K562 (cell line): ENCODE data around the gene NALCN. TPM values are rescaled to one million over a fixed set of nuclear protein-coding genes. Genes with fewer than 3 reads are reported as not detected.

Experiments
- ATAC-seq: fragments of 200-7000 bp; cut with Tn5 transposase; 3 replicates; pipeline ENCODE4 v1.9.1; 2020; ENCODE audit warnings: moderate library complexity
- BruUV-seq: library from RNA; stranded (reverse); fragments of 400-500 nt; replicated peaks from 2 replicates; lab custom pipeline; 2021; lab: Mats Ljungman, UMichigan
- CTCF ChIA-PET: fragments of 300-600 bp; formaldehyde crosslinking; extraction: SDS; loops from one replicate; lab custom pipeline; 2021; ENCODE audit warnings: low intra/inter-chr PET ratio; lab: Yijun Ruan, JAX
- POLR2A ChIA-PET: fragments of 300-600, 350-650 bp; sonication (Branson Sonifier 250); formaldehyde crosslinking; extraction: SDS; loops from one replicate; lab custom pipeline; 2021; ENCODE audit warnings: antibody characterized with exemption, inconsistent platforms; lab: Yijun Ruan, JAX
- DNase-seq, 4 experiments: peaks; one replicate each; pipeline versions ENCODE4 v3.0.0 to v3.0.0-alpha.2; 2011 to 2018; ENCODE audit warnings: low spot score in 3 of 4, mixed read lengths in 3 of 4; ENCODE audit errors: extremely low read depth in 1 of 4
- FAIRE-seq: peaks from 2 replicates; lab custom pipeline; 2011; peaks lifted over from hg19 to GRCh38; lab: Jason Lieb, UNC
- H2AFZ ChIP-seq: 2 replicates; pipeline ENCODE4 v1.6.0; 2011; ENCODE audit warnings: low read depth, low read length, control low read depth, inconsistent platforms
- H3K27ac ChIP-seq: fragments of 200-600 bp; 3 replicates; pipeline ENCODE4 v1.8.0; 2011; ENCODE audit warnings: low read depth, mild to moderate bottlenecking, control low read depth, inconsistent platforms, low read length, moderate library complexity, mixed read lengths; ENCODE audit errors: extremely low read depth
- H3K27me3 ChIP-seq, 2 experiments: fragments of 300-600 bp in 1 of 2; 2 replicates in 1 of 2; 3 replicates in 1 of 2; pipeline versions ENCODE4 v1.6.0 to v1.8.0; 2011; ENCODE audit warnings: inconsistent platforms in 2 of 2, low read length in 2 of 2, mild to moderate bottlenecking in 1 of 2, mixed read lengths in 1 of 2, moderate library complexity in 1 of 2; ENCODE audit not compliant: control insufficient read depth in 2 of 2, insufficient read depth in 2 of 2
- H3K36me3 ChIP-seq: fragments of 300-600 bp; 3 replicates; pipeline ENCODE4 v1.8.0; 2011; ENCODE audit warnings: mild to moderate bottlenecking, low read length, inconsistent platforms; ENCODE audit not compliant: control insufficient read depth, insufficient read depth
- H3K4me1 ChIP-seq, 2 experiments: fragments of 200-600 bp in 1 of 2; replicated peaks in 1 of 2; 2 replicates in 1 of 2; 3 replicates in 1 of 2; pipeline versions ENCODE4 v1.5.1 to v1.8.0; 2011; ENCODE audit warnings: inconsistent platforms in 2 of 2, low read length in 2 of 2, mild to moderate bottlenecking in 1 of 2, mixed read lengths in 1 of 2, moderate library complexity in 1 of 2; ENCODE audit not compliant: control insufficient read depth in 2 of 2, insufficient read depth in 2 of 2
- H3K4me2 ChIP-seq: 2 replicates; pipeline ENCODE4 v1.6.1; 2011; ENCODE audit warnings: low read length, control low read depth, inconsistent platforms, mixed read lengths; ENCODE audit not compliant: insufficient read depth
- H3K4me3 ChIP-seq: fragments of 200-600 bp; sonication (generic), shearing (Covaris generic); 2 replicates; pipeline ENCODE4 v1.5.1; 2016; ENCODE audit warnings: control low read depth, inconsistent platforms
- H3K79me2 ChIP-seq: fragments of 200-600 bp; 3 replicates; pipeline ENCODE4 v1.8.0; 2011; ENCODE audit warnings: low read length, inconsistent platforms; ENCODE audit not compliant: control insufficient read depth, insufficient read depth
- H3K9ac ChIP-seq, 2 experiments: 2 replicates each; pipeline versions ENCODE4 v1.6.0 to v1.6.1; 2011; ENCODE audit warnings: low read depth in 2 of 2, low read length in 2 of 2, control low read depth in 1 of 2, inconsistent platforms in 1 of 2, mild to moderate bottlenecking in 1 of 2, mixed read lengths in 1 of 2; ENCODE audit not compliant: insufficient read depth in 1 of 2
- H3K9me1 ChIP-seq: one replicate; pipeline ENCODE4 v1.6.0; 2011; ENCODE audit warnings: inconsistent platforms, mild to moderate bottlenecking, low read length, moderate library complexity; ENCODE audit not compliant: control insufficient read depth, insufficient read depth
- H3K9me3 ChIP-seq: replicated peaks from 2 replicates; pipeline ENCODE4 v1.5.1; 2011; ENCODE audit warnings: low read depth, low read length, inconsistent platforms; ENCODE audit not compliant: control insufficient read depth, insufficient read depth
- H4K20me1 ChIP-seq: replicated peaks from 2 replicates; pipeline ENCODE4 v1.6.1; 2011; ENCODE audit warnings: low read length, inconsistent platforms, mixed read lengths; ENCODE audit not compliant: control insufficient read depth, insufficient read depth
- CREM ChIP-seq: IDR thresholded peaks from 2 replicates; pipeline ENCODE4 v1.6.1; 2014; ENCODE audit warnings: antibody characterized with exemption, low read depth
- LCOR ChIP-seq: sonication (generic); formaldehyde crosslinking; IDR thresholded peaks from 2 replicates; pipeline ENCODE4 v1.8.0; 2022; ENCODE audit warnings: mild to moderate bottlenecking, missing genetic modification reagents
- MAZ ChIP-seq, 2 experiments: fragments of 450-650 bp in 1 of 2; sonication (generic) in 1 of 2; formaldehyde crosslinking; IDR thresholded peaks in 1 of 2; conservative IDR thresholded peaks in 1 of 2; 2 replicates each; pipeline versions ENCODE4 v1.4.0 to v1.5.0; 2020; ENCODE audit warnings: mild to moderate bottlenecking in 1 of 2, missing genetic modification reagents in 1 of 2
- MED1 ChIP-seq: sonication (generic); formaldehyde crosslinking; IDR thresholded peaks from 2 replicates; pipeline ENCODE4 v1.8.1; 2023; ENCODE audit warnings: missing genetic modification reagents, borderline replicate concordance
- PTRF ChIP-seq: fragments of 450-650 bp; IDR thresholded peaks from 2 replicates; pipeline ENCODE4 v1.6.1; 2016; ENCODE audit warnings: mild to moderate bottlenecking, missing genetic modification characterization, missing compliant biosample characterization
- RBBP5 ChIP-seq: fragments of 200-600 bp; sonication (generic); IDR thresholded peaks from 2 replicates; pipeline ENCODE4 v1.6.1; 2012; ENCODE audit warnings: borderline replicate concordance, mild to moderate bottlenecking, low read length, control low read depth, inconsistent platforms; ENCODE audit not compliant: insufficient read depth, poor library complexity, severe bottlenecking
- TAF9B ChIP-seq: fragments of 450-650 bp; IDR thresholded peaks from 2 replicates; pipeline ENCODE4 v1.6.1; 2018; ENCODE audit warnings: mild to moderate bottlenecking; ENCODE audit not compliant: partially characterized antibody
- TFAM ChIP-seq: fragments of 250-450 bp; sonication (Bioruptor Pico); conservative IDR thresholded peaks from 2 replicates; pipeline ENCODE4 v1.5.0; 2021; ENCODE audit warnings: mild to moderate bottlenecking, moderate library complexity
- ZKSCAN8 ChIP-seq: fragments of 200-800 bp; sonication (Bioruptor generic); IDR thresholded peaks from 2 replicates; pipeline ENCODE4 v1.6.1; 2016; ENCODE audit warnings: missing genetic modification characterization, missing compliant biosample characterization
- ZNF23 ChIP-seq: fragments of 250-450 bp; sonication (Bioruptor Pico); IDR thresholded peaks from 2 replicates; pipeline ENCODE4 v1.4.0; 2020; ENCODE audit warnings: mild to moderate bottlenecking
- ZNF316 ChIP-seq: fragments of 450-650 bp; IDR thresholded peaks from 2 replicates; pipeline ENCODE4 v1.6.1; 2016
- WGBS: fragments of 100-300 bp; shearing (Covaris generic); methylation state at CpG from one replicate; pipeline ENCODE4 v1.1.6; 2016; ENCODE audit warnings: low coverage, mixed read lengths; ENCODE audit not compliant: insufficient coverage; ENCODE audit errors: missing lambda C conversion rate; 5-methylcytosine and 5-hydroxymethylcytosine counted together
- in situ Hi-C: fragments of 300-500 bp; cut with MboI; formaldehyde crosslinking; loops from 4 replicates; pipeline ENCODE4 v1.15.0; 2018; ENCODE audit warnings: inconsistent platforms, mixed read lengths
- intact Hi-C: fragments of 100-400 bp; cut with micrococcal nuclease; formaldehyde crosslinking; loops from 2 replicates; pipeline ENCODE4 v1.14.2; 2022
- polyA plus RNA-seq, 8 experiments: library from polyadenylated mRNA; depleted of rRNA in 4 of 8; stranded (reverse) in 5 of 8; unstranded in 3 of 8; fragments of >200 nt; fragmentation: Nextera tagmentation in 2 of 8; fragmentation: Illumina TruSeq in 1 of 8; extraction: Ambion mirVana in 2 of 8; extraction: Trizol in 1 of 8; gene quantifications; 2 replicates each; pipeline versions ENCODE4 v1.2.1 to v1.2.3, GENCODE V29; 2011 to 2014; ENCODE audit warnings: inconsistent platforms in 1 of 8, missing spikeins in 1 of 8
- total RNA-seq, 7 experiments: library from RNA; depleted of rRNA in 6 of 7; stranded (reverse); fragments of >200 nt in 6 of 7; fragmentation: Illumina TruSeq in 2 of 7; extraction: Trizol in 2 of 7; gene quantifications; 2 replicates each; pipeline versions ENCODE4 v1.2.1 to v1.2.3, GENCODE V29; 2011 to 2021; ENCODE audit warnings: low replicate concordance in 1 of 7
- TF ChIP-seq, protein P1 (sequence below): fragments of 150-350 bp; IDR thresholded peaks from 2 replicates; pipeline ENCODE4 v1.6.1; 2014; ENCODE audit warnings: low read depth, mild to moderate bottlenecking, low read length, borderline replicate concordance

Gene NALCN
- total and polyA plus RNA-seq, 9 of the 15 experiments (the other 6 are each of a cell fraction or from before 2014, with no cell fraction given), result not detected

DNA sequence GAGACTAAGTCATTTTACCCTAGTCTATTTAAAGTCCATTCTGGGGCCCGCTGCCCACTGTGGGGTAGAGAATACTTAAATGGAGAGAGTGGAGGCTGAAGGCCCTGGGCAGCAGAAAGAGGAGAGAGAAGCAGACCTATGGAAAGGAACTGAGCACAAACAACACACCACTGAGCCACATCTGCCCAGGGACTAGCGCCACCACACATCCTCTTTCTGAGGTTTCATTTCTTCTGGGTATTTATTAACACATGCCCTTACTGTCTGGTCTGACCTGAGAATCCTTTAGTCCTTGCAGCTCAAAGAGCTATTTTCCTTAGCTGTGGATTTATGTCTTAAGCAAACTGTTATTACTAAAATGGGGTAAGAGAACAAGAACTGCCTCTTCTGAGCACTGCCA is 154.0 kb downstream of the NALCN start:
- Histone ChIP-seq H3K27me3 (no peaks in the 10 kb centered on the region), H4K20me1 (no peaks in the 10 kb centered on the region), H3K9me1 (no peaks in the 10 kb centered on the region), H3K4me1 (no peaks in the 10 kb centered on the region), H3K36me3 (no peaks in the 10 kb centered on the region), H3K9me3 (no peaks in the 10 kb centered on the region), H3K27ac (no peak overlapping the region), H2AFZ (no peak overlapping the region), H3K4me2 (no peak overlapping the region), H3K79me2 (no peaks in the 10 kb centered on the region), H3K9ac (no peak overlapping the region), H3K4me3 (no peak overlapping the region)
- no peak for FAIRE-seq
- TF ChIP-seq PTRF (tag), result no peak
- TF ChIP-seq TAF9B, result no peak
- no peak for TF ChIP-seq MED1
- TF ChIP-seq ZNF23 (CRISPR knock-in tag), result no peak
- no peak for TF ChIP-seq ZKSCAN8 (CRISPR knock-in tag)
- no peak for TF ChIP-seq TFAM (CRISPR knock-in tag)
- TF ChIP-seq, protein P1, sequence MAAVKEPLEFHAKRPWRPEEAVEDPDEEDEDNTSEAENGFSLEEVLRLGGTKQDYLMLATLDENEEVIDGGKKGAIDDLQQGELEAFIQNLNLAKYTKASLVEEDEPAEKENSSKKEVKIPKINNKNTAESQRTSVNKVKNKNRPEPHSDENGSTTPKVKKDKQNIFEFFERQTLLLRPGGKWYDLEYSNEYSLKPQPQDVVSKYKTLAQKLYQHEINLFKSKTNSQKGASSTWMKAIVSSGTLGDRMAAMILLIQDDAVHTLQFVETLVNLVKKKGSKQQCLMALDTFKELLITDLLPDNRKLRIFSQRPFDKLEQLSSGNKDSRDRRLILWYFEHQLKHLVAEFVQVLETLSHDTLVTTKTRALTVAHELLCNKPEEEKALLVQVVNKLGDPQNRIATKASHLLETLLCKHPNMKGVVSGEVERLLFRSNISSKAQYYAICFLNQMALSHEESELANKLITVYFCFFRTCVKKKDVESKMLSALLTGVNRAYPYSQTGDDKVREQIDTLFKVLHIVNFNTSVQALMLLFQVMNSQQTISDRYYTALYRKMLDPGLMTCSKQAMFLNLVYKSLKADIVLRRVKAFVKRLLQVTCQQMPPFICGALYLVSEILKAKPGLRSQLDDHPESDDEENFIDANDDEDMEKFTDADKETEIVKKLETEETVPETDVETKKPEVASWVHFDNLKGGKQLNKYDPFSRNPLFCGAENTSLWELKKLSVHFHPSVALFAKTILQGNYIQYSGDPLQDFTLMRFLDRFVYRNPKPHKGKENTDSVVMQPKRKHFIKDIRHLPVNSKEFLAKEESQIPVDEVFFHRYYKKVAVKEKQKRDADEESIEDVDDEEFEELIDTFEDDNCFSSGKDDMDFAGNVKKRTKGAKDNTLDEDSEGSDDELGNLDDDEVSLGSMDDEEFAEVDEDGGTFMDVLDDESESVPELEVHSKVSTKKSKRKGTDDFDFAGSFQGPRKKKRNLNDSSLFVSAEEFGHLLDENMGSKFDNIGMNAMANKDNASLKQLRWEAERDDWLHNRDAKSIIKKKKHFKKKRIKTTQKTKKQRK, result no peak
- no peak for TF ChIP-seq CREM
- TF ChIP-seq ZNF316, result no peak
- TF ChIP-seq LCOR (CRISPR knock-in tag), result no peak
- no peak for TF ChIP-seq MAZ (CRISPR knock-in tag; conservative IDR thresholded peaks at IDR 0.05 in 1 of 2, IDR thresholded peaks at IDR 0.05 in 1 of 2)
- TF ChIP-seq RBBP5, result no peak
- intact Hi-C loops (no loop called here), in situ Hi-C loops (no loop called here)
- ChIA-PET POLR2A (no interaction called here), CTCF (no interaction called here)
- BruUV-seq, result no TSS peak
- no peak for DNase-seq
- no peak for ATAC-seq
- WGBS, result 0% methylated on average over 2 of the region's 2 CpGs
